ENCODE results near the gene LCA5L.
A peak's percentile ranks its signal among the peaks of the same experiment; 100 is the strongest.
"Not testable (repeated sequence)": the region's sequence is repeated elsewhere in the genome, so short reads cannot be mapped to it uniquely, and the experiment has no call there.

Gene LCA5L

DNA sequence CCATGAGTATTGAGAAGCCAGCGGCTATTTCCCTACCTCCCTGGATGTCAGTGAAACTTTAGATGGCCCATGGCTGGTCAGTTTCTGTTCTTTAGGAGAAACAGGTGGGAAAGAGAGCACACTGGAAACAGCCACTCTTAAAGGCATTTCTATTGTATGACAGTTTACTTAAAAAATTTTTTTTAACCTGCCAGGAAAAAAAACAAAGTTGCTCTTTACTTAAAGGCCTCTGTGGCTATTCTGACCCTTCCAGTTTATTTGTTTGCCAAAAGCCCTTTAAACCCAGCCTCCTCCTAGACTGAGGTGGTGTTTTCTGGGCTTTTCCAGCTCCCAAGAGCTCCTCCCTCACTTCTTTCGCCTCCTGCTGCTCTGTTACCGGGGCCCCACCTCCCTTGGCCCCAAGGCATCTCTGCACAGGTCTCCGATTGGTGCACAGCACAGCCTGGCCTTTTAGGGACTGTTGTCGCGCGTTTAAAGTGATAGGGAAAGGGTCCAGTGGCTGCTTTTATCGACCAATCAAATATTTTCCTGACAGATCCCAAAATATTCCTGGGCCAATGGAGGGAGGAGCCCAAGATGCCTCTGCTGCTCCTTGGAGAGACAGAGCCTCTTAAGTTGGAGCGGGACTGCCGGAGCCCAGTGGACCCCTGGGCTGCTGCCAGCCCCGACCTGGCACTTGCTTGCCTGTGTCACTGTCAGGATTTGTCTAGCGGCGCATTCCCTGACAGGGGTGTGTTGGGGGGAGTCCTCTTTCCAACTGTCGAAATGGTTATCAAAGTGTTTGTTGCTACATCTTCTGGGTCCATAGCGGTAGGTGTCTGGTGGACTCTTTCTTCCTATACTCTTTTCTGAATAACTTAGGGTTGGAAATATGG lies 6.0 kb upstream of the LCA5L start, which contains the start of gene SH3BGR:
SH3BGR (plus strand) TSS at position 639 of the 875 bp plus-strand sequence; CDS start at position 766, 127 bp downstream.
- DNase-seq (ENCODE audit: low read depth in 2 of 2), result no peak

DNA sequence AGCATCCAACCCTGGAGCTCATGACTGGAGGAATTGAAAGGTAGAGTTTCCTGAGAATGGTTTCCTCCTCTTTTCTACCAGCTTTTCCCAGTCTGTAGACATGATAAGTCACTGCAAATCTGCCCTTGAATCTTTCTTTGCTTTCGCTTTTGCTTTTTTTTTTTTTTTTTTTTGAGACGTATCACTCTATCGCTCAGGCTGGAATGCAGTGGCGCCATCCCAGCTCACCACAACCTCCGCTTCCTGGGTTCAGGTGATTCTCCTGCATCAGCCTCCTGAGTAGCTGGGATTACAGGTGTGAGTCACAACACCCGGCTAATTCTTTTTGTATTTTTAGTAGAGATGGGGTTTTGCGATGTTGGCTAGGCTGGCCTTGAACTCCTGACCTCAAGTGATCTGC lies 1.7 kb upstream of the LCA5L start:
- DNase-seq (ENCODE audit: low read depth in 2 of 2), result no peak

DNA sequence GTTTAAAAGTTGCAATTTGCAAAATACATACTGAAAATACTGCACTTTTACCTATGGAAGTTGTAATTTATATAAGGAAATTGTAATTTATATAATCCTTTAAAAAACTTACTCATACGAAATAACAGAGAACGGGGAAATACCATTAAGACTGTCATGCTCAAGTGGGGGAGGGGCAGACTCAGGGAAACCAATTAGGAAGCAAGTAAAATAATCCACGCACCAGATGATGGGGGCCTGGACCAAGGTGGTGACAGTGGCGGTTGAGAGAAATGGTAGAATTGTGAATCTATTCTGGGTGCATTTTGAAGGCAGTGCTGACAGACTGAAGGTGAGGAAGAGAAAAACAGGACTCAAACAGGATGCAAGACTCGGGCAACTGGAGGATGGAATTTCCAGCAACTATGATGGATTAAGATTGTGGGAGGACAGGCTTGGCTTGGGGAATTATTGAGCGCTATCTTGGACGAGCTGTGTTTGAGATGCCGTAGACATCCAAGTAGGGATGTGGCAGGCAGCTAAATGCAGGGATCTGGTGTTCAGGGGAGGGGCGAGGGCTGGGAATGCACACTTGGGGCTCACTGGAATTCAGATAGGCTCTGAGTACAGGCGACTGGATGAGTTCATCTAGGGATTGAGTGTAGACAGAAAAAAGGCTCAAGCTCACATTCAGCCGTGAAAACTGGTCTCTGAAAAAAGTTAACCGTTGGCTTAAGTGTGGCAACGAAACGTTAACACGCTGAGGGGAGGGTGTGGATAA lies 977 bp downstream of the LCA5L start:
- no peak for DNase-seq (ENCODE audit: low read depth in 2 of 2)

- DNase-seq (ENCODE audit: low read depth in 2 of 2), result no peak
Observed at GRCh38 chr21:39441502-39442475, 3.8 kb downstream of the LCA5L start.

DNA sequence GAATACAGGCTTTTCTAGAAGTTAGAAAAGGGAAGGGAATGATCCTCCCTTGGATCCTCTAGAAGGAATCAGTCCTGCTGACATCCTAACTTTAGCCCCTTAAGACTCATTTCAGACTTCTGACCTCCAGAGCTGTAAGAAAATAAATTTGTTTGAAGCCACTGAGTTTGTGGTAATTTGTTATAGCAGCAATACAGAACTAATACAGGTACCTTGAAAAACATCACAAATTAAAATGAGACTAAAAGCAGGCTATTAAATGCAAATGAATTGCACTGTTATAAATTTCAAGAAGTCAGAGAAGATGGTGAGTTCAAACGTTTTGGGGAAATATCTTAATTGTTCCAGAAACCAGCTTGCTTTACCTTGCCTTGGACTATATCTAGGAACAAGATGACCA lies 6.3 kb downstream of the LCA5L start:
- no peak for DNase-seq (ENCODE audit: low read depth in 2 of 2)

GRCh38 chr21:39434950-39435349 lies 10.6 kb downstream of the LCA5L start:
- DNase-seq (ENCODE audit: low read depth in 2 of 2), result no peak

DNA sequence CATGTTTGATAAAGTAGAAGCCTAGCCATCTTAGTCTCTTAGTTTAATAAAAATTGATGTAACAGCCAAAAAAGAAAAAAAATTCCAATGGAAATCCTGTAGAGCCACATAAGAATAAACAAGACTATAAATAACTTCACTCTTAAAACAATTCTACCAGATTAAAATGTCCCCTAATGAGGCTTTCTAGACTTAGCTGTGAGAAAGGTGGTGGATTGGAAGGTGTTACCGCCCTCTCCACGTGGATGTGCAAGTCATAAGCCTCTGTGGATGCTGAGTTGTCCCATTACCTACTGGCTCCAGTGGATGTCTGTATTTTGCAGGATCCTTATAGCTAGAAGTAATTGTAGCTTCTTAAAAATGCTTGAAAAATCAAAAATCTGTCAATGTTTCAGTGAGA lies 14.6 kb downstream of the LCA5L start:
- DNase-seq (ENCODE audit: low read depth in 2 of 2), result no peak

DNA sequence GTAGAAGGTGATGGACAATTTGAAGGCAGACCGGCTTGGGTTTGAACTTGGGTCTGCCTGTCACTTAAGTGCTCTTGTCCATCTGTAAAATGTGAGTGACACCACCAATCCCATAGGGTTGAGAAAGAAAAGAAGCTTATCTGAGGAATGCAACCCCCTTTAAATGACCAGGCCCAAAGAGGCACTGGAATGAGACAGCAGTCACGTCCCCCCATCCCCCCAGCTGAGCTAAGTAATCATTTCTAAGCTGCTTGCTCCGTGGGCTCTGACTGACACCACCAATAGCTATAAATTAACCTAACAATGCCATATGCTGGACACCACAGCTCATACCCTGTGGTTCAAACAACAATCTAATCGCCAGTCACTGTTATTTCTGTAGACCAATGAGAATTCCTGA lies 15.1 kb downstream of the LCA5L start:
- no peak for DNase-seq (ENCODE audit: low read depth in 2 of 2)

DNA sequence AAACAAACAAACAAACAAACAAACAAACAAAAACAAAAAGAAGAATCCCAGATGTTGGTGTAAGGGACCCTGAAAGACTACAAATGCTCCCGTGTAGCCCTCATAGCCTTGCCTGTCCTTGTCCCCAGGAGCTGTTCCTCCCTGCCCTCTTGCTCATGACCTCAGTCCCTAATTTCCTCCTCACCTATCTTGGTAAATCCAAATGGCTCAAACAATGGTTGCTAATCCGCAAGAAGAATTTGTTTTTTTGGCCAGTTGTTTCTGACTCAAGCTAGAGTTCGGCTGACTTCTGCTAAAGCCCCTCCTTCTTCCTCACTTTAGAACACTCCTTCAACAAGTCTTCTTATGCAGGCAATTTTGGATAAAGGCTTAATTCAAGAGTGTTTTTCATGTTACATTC lies 15.6 kb downstream of the LCA5L start:
- DNase-seq (ENCODE audit: low read depth in 2 of 2), result no peak

GRCh38 chr21:39429445-39429844 lies 16.1 kb downstream of the LCA5L start:
- no peak for DNase-seq (ENCODE audit: low read depth in 2 of 2)

DNA sequence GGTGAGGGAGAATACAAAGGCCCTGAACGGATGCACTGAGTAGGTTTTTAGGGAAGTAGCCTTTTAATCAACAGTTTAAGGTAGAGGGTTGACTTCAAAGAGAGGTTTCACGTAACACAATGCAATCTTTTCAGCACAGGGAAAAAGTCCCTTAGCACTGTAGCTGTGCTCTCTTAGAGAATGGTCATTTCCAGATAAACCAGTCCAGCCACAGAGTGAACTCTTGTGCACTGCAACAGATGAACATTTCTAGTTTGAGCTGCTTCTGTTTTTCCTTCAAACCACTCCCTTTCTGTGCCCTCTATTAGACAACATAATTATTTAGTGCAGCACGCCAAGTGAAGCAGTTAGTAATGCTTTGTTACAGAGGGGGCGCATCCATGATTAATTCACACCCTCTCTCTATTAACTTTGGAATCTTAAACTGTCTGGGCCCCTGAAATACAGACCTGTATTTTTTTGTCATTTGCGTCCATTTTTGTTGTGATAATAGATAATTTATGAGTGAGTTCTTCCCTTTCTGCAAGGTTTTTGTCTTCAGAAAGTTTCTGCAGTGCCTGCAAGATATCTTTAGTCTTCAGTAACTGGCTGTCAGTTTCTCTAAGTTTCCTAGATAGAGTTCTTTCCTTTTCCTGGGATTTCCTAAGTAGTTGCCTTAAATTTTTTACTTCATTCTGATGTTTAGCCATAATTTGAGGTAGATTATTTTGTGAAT lies 22.9 kb downstream of the LCA5L start:
- no peak for DNase-seq (ENCODE audit: low read depth in 2 of 2)

DNA sequence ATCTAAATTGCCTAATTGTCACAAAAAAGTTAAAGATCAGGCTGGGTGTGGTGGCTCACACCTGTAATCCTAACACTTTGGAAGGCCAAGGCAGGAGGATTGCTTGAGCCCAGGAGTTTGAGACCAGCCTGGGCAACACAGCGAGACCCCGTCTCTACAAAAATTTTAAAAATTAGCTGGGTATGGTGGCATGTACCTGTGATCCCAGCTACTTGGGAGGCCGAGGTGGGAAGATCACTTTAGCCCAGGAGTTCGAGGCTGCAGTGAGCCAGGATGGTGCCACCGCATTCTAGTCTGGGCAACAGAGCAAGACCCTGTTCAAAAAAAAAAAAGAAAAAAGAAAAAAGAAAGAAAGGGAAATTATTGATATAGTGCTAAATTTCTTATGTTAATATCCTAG lies 26.4 kb downstream of the LCA5L start:
- not testable (repeated sequence) for DNase-seq (ENCODE audit: low read depth in 2 of 2)

GRCh38 chr21:39406065-39406464 lies 39.5 kb downstream of the LCA5L start:
- no peak for DNase-seq (ENCODE audit: low read depth in 2 of 2)

GRCh38 chr21:39400173-39400572 lies 45.4 kb downstream of the LCA5L start:
- no peak for DNase-seq (ENCODE audit: low read depth in 2 of 2)

DNA sequence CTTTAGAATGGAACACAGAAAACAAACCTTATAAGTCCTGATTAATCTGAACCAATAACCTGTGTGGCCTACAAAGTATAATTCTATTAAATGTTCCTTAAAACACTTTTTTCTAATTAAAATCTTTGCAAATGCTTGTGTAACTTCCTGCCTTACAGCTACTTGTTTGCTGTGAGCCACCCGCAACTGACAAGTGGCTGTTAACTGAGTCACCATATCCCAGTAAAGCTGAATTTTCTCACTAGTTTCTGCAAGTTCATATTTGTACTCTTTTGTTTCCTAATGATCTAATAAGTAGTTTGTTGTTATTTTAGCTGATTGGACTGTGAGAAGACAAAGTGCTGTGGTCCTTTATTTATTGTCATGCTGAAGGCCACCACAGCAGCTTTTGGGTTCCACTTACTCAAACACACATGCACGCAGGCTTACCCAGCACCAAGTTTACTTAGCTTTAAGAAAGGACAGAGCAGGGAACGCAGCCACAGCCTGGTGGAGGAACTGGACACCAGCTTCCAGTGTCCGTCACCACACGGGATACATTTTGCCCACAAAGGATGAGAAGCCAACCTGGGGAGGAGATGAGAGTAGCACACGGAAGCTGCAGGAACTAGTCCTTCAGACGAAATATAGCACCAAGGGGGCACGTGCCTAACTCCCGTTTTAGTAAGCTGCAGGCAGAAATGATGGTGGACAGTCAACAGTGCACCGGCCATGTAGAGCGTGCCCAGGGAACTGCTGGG lies 47.8 kb downstream of the LCA5L start:
- no peak for DNase-seq (ENCODE audit: low read depth in 2 of 2)

- DNase-seq (ENCODE audit: low read depth in 2 of 2), result no peak
Observed at GRCh38 chr21:39392981-39393380, 52.6 kb downstream of the LCA5L start.

DNA sequence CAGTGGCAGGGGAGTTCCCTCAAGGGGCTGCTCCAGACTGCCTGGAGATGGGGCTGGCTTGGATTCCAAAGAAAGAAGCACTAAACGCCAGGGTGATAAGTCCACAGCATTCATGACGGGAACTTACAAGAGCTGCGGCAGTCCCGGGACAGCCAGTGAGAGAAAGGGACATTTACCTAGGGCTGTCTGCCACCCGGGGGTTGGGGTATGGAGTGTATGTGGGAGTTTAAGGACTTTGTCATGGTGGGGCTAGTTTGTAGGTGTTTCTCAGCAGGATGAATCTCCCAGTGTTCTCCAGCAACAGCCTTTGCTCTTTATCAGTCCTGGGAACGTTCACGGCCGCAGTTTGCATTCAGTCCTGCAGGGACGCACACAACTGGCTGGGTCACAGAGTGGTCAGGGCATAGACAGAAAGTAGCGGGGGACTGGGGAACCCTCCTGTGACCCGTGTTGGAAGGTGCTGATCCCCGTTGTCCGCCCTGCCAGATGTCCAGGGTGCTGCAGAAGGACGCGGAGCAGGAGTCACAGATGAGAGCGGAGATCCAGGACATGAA lies 55.3 kb downstream of the LCA5L start:
- DNase-seq (ENCODE audit: low read depth in 2 of 2), result no peak

DNA sequence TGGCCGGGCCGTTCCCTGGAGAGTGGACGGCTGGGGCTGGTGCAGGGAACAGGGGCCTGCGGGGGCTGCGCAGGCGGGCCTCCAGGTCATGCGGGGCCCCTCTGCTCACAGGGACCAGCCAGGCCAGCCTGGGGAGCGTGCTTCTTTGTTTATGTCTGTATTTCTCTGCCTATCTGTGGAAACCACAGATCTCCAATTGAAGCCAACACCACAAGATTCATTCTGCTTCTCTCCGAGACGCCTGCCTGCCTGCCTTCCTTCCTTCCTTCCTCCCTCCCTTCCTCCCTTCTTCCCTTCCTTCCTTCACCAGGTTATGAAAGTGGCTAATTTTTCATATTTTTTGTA lies 56.8 kb downstream of the LCA5L start:
- no peak for DNase-seq (ENCODE audit: low read depth in 2 of 2)

- DNase-seq (ENCODE audit: low read depth in 2 of 2), result peak; percentile 72 to 88
Observed at GRCh38 chr21:39388038-39388810, 57.4 kb downstream of the LCA5L start.

All from stimulated activated CD8-positive, alpha-beta memory T cell treated with anti-CD3 and anti-CD28 coated beads, Interleukin-7, amount 100 ng/mL, for 1 hour (primary cell).